Amygdala (tissue), 56 donors: ENCODE results near the gene B4GALNT3.

ENCODE experiments used
- DNase-seq, 56 donors: peaks; one replicate each; lab custom pipeline; 2025; lab: John Stamatoyannopoulos, UW

Gene B4GALNT3

DNA sequence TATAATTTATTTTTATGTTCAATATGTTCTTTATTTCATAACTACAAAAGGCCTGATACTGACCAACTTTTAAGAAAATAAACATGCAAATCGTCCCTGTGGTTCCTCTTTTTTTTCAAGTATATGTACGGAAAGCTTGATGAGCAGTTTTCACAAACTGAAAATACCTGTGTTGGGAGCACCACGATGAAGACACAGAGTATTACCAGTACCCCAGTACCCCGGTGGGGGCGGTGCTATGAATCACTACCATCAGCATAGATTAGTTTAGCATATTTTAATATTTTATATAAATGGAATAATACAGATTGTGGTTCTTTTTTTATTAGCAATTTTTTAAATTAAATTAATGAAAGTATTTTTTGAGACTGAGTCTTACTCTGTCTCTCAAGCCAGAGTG lies 7.0 kb downstream of the B4GALNT3 start:
- DNase-seq: no peak

DNA sequence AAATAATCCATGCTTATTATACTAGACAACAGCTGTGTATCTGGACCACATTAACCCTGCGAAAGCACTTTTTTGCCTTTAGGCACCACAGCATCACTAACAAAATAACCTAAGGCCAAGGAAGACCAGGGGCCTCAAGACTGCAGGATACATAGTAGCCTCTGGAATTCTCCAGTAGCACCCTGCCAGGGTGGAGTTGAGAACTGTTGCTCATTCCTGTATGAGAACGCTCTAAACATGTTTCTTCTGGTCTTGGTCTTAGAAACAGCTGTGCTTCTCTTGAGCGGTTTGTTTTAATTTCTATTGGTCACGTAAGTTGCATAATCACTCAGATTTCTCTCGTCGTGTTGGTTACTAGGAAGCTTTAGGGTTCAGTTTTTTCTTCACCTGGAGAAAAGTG lies 7.9 kb downstream of the B4GALNT3 start:
- DNase-seq: no peak

DNA sequence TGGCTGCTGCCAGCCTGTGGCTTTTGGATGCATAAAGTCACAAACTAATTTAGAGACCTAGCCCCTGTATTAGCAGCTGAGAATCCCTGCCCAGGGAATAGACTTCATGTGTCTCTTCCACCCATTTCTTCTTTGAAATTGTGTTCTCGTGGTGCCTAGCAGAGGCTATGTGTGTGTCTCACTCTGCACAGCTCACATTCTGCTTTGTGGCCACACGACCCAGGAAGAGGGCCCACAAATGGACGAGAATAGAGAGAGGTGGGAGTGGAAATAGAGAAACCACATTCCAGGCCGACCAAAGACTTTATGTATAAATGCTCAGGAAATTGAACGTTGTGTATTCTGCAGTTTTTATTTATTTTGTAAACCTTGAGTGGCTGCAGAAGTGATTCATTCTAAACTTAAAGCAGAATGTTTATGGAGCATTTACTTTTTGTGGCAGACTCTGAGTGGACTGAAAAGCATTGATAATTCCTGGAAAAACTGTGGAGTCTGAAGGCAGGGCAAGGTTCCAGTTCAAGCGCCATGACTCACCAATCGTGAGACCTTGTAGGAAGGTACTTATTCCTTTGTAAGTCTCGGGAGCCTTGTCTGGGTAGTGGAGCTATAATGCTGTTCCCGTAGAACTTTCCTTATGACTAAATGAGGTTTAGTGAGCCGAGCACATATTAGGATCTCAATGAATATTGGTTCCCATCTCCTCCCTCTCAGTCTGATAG lies 9.1 kb downstream of the B4GALNT3 start:
- no peak for DNase-seq

DNA sequence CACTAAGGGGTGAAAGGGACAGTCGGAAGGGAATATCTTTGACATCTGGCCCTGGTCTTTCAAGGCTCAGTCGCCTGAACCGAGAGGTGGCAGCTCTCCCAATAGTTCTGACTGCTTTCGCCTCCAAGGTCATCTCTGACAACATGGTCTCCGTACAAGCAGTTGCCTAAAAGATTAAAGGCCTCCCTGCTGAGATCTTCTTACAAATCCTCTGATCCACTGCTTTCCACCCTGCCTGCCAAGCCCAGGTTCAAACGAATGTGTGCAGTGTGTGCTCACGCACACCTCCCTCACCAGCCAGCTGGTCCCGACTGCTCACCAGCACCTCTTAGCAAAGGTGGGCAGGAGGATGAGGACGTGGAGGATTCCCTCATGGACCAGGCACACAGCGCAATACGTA lies 10.4 kb downstream of the B4GALNT3 start:
- no peak for DNase-seq

DNA sequence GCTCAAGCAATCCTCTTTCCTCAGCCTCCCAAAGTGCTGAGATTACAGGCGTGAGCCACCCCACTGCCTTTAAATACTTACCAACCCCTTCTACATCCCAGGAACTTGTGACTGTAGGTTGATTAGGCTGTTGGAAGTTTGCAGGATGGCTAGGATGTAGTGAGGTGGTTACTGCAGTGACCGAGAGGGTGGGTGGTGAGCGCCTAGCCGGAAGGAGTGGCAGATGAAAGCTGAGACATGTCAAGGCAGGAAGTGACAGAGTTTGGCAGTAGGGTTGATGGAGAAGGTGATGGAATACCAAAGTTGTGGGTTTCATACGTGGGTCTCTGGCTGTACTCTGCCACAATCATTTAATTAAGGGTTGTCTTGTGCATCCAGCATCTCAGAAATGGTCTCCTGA lies 13.5 kb downstream of the B4GALNT3 start:
- no peak for DNase-seq

DNA sequence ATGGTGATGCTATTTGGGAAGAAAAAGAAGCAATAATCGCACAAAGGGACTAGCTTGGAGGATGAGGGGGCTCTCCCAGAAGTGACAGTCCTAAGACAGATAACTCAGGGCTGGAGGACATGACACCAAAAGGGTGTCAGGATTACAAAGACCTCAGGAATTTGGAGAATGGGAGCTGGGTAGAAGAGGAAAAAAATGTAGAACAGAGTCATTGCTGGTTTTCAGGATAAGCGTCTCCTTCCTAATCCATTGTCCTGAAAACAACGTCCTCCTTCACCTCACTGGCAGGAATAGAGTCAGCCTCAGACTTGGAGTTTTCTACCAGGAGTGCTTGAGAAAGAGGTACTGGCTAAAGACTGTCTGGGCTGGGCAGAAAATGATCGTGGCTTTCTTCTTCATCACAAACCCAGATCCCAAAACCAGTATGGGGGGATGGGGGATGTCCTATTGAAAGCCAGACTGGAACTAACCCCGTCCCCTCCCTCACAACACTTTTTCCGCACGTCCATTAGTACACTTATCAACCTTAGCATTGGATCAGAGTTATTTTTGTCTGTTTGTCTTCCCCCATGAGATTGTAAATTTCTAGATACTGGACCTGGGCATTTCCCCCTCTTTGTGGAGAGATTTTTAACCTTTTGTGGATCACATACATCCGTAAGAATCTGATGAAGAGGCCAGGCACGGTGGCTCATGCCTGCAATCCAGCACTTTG lies 14.3 kb downstream of the B4GALNT3 start:
- no peak for DNase-seq

DNA sequence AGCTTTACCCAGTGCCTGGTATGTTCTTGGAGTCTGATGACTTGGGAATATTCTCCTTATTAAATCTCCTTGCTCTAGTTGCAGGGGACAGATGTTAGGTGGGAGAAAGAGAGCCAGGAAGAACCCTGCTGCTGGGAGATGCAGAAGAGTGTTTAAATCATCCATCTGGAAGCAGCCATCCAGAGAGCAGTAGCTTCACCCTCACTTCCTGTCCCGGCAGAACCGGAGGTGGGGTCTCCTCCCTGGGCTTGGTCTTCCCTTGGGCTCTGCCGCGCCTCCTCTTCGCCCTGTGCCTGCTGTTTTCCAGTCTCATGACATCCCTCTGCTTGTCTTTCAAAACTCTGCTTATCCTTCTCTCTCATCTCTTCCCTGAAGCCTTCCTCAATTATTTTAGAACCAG lies 15.5 kb downstream of the B4GALNT3 start:
- DNase-seq: no peak

DNA sequence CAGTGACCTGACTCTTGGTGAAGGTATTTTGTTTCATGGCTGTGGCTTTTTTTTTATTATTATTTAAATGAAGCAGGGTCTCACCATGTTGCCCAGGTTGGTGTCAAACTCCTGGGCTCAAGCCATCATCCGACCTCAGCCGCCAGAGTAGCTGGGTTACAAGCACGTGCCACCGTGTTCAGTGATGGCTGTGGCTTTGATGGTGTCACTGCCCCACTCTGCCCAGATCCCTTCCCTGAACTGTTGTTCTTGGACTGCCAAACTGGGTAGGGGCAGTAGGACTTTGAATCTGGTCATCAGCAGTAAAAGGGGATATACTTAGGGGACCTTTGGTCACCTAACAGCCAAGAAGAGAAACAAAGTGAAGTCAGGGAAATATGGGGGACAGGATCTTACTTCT lies 19.4 kb downstream of the B4GALNT3 start:
- DNase-seq: no peak

DNA sequence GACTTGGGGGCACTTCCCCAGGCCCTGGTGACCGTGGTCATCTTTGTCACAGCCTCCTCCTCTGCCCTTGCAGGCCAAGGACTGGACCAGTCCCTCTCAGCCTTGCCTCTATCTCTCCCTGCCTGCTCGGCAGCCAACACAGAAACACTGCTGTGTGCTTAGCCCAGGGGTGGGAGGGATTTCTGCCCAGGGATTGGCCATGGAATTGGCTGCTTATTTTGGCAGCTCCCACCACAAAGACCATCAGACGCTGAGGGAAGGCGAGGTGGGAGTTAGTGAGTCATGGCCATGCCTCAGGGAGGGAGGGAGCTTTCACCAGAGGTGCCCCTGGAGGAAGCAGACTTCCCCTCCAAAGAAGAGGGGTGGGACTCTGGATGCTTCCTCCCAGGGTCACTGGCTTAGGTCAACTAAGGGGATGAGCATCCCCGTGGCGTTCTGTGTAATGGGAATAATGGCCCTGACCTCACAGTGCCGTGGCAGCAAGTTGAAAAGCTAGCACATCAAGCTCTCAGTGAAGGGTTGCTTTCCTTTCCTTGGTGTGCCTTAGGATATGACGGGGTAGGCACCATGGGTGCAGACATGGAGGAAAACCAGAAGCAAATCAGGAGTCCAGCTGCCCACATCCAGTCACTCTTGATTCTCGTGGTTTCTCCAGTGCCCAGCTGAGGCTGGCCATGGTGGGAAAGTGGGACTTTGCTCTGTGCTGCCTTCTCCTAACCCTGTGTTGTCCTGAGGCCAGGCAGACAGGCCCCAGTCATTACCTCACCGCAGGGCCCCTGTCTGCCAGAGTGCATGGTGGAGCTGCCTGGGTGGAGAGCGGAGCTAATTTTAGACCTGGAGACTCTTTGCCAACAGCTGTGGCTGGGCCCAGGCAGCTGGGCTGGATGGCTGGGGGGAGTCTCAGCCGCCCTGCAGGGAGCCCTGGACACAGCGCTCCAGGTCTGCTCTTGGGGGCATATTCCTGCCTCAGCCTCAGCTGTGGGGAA lies 21.4 kb downstream of the B4GALNT3 start:
- DNase-seq: peak in 13 of 56 donors; percentile 4 to 46 (median 30)

DNA sequence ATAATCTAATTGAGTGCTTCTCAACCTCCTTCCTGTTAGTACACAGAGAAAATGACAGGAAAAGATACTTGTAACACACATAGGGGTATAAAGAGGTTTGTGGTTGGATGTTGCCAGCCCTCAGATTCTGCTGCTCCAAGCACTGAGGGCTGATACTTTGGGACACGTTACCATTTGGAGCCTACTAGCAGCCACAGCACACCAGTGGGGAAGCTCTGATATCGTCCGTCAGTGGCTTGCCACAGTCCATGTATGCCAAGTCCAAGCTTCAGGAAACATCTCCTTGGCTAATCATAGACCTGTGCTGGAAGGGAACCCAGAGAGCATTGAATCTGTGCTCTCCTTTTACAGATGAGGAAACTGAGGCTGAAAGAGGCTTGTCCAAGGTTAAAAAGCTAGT lies 22.3 kb downstream of the B4GALNT3 start:
- no peak for DNase-seq

DNA sequence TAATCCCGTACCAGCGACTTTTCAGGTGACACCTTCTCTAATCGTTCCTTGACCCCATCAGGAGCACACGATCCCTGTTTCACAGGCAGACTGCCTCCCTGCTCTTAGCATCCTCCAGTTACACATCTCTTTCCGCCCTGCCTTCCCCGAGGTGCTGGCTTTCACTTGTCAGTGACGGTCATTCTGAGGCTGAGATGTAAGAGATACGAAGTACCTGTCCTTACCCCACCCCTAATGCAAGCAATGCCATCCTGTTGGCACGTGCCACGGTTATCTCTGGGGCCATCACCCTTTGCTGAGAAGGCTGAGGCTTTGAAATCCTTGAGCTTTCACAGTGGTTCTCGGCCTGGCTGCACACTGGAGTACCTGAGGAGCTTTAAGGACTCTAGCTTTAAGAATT lies 24.4 kb downstream of the B4GALNT3 start:
- DNase-seq: no peak

DNA sequence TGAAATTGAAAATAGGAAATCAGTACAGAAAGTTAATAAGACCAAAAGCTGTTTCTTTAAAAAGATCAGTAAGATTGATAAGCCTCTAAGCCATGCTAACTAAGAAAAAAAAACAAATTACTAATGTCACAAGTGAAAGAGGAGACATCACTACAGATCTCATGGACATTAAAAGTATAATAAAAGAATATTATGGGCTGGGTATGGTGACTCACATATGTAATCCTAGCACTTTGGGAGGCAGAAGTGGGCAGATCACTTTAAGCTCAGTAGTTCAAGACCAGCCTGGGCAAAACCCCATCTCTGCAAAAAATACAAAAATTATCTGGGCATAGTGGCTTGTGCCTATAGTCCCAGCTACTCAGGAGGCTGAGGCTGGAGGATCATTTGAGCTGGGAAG lies 30.5 kb downstream of the B4GALNT3 start:
- DNase-seq: no peak

DNA sequence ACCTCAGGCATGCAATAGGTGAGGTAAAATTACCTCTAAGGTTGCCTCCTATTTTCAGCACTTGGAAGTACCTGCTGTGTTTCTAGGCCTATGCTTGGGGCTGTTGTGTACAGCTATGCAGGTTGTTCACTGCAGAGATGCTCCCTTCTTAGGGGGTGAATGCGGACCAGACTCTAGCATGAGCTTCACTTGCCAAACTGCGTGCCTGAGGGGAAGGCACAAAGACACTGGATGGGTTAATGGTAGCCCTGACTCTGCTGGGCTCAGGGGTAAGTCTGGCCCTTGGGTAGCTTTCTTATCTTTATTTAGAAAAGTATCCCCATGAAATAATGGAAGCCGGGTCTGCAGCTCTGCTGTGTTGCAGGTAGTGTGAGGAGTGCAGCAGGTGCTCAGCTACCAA lies 35.7 kb downstream of the B4GALNT3 start:
- no peak for DNase-seq

DNA sequence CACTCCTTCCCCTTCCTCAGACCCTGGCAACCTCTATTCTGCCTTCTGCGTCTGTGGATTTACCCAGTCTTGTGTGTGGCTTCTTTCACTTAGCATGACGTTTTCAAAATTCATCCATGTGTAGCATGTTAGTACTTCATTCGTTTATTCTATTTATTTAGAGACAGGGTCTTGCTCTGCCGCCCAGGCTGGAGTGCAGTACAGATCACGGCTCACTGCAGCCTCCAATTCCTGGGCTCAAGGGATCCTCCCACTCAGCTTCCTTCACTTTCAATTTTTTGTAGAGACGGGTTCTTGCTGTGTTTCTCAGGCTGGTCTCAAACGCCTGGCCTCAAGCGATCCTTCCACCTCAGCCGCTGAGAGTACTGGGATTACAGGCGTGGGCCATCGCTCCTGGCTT lies 37.0 kb downstream of the B4GALNT3 start:
- no peak for DNase-seq

DNA sequence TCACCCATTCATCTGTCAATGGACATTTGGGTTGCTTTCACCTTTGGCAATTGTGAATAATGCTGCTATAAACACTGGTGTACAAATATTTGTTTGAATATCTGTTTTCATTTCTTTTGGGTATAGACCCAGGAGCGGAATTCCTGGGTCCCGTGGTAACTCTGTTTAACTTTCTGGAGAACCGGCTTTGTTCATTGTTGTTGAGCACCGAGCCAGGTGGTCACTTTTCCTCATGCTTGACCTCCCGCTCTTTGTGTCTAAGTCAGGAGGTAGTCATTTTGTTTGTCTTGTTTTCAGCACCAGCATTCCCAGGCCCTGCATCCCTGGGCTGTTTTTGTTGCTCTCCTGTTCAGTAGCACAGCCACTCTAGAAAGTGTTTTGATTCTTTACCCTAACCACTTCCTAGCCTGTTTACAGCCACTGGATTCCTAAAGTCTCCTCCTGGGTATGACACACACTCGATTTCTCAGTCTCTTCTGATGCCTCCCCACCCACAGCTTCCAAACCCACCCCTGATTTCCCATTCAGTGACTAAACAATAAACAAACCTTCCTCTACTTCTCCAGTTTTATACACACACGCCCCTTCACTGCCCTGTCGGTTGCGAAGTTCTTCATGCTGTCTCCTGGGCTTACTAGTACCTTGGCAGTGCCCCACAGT lies 37.9 kb downstream of the B4GALNT3 start:
- DNase-seq: no peak

DNA sequence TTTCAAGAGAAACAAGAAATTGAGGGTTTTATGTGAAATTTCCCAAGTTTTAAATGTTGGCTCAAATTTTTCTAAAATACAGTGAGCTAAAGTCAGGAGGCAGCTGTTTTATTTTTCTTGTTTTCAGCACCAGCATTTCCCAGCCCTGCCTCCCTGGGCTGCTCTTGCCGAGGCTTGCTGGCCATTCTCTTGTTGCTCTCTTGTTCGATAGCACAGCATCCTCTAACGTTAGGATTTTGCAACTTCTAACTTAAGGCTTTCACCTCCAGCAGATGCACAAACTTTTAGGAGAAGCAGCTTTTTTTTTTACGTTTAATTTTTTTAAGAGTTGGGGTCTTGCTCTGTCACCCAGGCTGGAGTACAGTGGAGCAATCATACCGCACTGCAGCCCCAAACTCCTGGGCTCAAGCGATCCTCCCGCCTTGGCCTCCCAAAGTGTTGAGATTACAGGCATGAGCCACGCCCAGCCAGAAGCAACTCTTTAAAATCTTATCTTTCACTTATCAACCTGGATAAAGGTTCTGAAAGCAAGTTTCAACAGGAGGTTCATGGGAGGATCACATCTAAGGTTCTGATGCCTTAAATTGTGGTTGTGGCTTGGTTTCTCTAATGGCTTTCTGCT lies 40.2 kb downstream of the B4GALNT3 start:
- DNase-seq: peak in 1 of 56 donors; percentile 14

DNA sequence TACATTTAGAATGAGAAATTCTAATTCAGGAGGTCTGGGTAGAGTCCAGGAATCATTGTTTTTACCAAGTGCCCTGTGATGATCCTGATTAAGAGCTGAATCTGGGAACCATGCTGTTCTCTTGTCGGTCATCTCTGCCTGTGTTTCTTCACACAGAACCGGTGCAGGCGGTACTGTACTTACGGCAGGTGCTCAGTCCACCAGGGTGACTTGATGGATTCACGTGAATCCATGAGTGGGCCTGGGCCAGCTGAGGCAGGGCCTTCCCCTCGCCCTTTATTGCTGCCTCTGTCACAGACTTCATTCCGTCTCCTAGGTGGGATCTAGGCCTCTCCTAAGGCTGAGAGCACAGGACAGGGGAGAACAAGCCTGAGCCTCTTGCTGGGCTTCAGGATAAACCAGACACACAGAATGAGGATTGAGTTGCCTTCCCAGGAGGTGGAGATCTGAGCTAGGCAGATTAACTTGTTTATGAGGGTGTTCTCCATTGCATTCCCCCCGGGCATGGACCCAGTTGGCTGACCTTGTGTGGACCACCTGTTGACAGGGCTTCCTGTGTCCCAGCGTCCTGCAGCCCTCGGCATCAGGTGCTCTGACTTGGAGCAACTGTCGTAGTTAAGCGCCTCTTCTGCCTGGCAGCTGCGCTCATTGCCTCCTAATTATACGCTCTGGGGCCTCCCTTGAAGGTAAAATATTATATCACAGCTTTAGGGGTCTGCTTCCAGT lies 42.1 kb downstream of the B4GALNT3 start:
- no peak for DNase-seq

DNA sequence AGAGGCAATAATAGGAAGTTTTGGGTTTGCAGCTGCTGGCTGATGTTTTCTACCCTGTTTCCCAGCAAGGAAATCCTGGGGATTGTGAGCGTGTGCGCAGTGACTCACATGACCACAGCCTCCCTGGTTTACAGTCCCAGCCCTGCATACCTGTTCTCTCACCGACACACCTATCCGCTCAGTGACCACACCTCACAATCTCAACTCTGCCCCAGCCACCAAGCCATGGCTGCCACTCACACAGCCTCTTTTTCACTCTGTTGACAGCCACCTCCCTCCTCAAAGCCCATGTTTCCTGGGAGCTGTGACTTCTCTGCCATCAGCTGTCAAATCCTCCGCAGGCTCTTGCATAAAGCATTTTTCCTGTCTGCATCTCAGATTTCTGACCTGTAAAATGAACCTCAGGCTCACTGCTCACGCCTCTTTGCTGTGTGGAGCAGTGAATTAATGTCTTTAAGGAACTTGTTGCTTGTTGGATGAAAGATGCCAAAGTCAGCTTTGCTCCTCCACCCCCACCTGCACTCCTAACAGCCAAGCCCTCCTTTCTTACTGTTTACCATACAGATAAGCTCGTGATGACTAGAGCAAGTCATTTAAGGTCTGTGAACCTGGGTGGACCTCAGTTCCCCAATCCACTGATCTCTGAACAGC lies 43.5 kb downstream of the B4GALNT3 start:
- DNase-seq: no peak

DNA sequence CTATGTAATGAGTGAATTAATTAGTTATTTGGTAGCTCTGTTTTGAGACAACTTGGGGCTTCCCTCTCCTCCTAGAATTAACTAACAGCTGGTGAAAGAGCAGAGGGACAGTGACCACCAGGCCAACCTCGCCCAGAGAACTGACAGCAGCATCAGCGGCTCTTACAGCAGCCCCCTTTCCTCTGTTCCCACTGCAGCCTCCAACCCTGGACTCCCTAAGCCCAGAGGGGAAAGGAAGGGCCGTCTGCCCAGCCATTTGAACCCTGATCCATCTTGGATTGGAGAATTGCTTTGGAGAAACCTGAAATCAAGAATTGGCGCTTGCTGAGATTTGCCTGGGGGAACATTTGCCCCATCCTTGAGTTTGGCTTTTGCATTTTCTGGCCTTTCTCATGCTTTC lies 45.5 kb downstream of the B4GALNT3 start:
- DNase-seq: no peak
